ENCODE data around the gene ZACN. TPM values are rescaled to one million over a fixed set of nuclear protein-coding genes. Genes with fewer than 3 reads are reported as not detected.

The ZACN gene
- total RNA-seq, 2 experiments from 2014 or later: 0.76 to 1.2 TPM

DNA sequence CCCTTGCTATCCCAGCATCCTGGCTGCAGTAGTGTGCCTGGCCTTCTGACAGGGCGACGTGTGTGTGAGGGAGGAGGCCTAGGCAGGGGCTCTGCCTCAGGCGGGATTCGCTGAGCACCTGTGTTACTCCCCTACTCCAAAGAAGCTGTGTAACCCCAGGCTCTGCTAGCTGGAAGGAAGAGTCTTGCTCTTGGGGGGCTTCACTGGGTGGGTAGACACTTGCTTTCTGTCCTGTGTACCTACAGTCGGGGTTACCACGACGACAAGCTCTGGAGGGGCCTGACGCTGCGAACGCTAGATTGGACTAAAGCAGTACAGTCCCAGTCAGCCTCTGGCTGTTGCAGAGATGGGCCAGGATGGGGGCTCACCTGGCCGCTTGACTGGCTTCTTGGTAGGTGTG is 15.1 kb downstream of the ZACN start:
- no peaks in the 10 kb centered on the region for H3K79me2 ChIP-seq (ENCODE audit: insufficient read depth, low read depth, low read length)
- TF ChIP-seq EZH2phosphoT487 (IDR thresholded peaks at IDR 0.05; ENCODE audit: borderline replicate concordance, low read depth, low read length) (no peak), CTCF (conservative IDR thresholded peaks at IDR 0.05; ENCODE audit: low read length) (no peak)
- H3K4me2 ChIP-seq (ENCODE audit: low read length): no peak overlapping the region
- no peaks in the 10 kb centered on the region for H4K20me1 ChIP-seq (ENCODE audit: insufficient read depth, low read length)
- no peak overlapping the region for H2AFZ ChIP-seq (ENCODE audit: low read length)
- no peaks in the 10 kb centered on the region for H3K9me2 ChIP-seq (ENCODE audit: insufficient read depth, low read length)
- DNase-seq (ENCODE audit: low spot score): no peak
- intact Hi-C loops (cut with micrococcal nuclease; ENCODE audit: unreplicated experiment): no loop called here
- BruUV-seq (replicated peaks): no TSS peak
- H3K27ac ChIP-seq (ENCODE audit: low read depth, low read length, poor library complexity, severe bottlenecking): no peak overlapping the region
- ChIA-PET POLR2A (no interaction called here), CTCF (ENCODE audit: unreplicated experiment) (no interaction called here)
- no peak overlapping the region for H3K4me3 ChIP-seq (ENCODE audit: low read depth, low read length, poor library complexity, severe bottlenecking)
- no peaks in the 10 kb centered on the region for H3K4me1 ChIP-seq (ENCODE audit: insufficient read depth, low read length, poor library complexity, severe bottlenecking)
- no peaks in the 10 kb centered on the region for H3K9me3 ChIP-seq (ENCODE audit: low read length)
- H3K36me3 ChIP-seq (ENCODE audit: insufficient read depth, low read length): peaks cover 72% of the 10 kb centered on the region

DNA sequence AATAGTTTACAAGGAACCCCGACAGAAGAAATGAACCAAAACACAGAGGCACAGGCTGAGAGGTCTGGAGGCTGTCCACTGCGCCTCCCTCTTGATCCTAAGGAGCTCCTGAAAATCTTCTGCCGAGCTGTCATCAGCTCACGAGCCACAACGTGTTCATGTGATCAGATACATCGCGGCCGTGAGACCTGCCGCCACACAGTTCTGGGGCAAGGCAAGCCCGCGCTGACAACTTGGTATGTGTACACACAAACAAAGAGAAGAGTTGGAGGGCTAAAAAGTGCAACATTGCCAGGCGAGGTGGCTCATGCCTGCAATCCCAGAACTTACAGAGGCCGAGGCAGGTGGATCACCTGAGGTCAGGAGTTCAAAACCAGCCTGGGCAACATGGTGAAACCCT is 17.0 kb downstream of the ZACN start:
- H4K20me1 ChIP-seq (ENCODE audit: insufficient read depth, low read length): no peaks in the 10 kb centered on the region
- H2AFZ ChIP-seq (ENCODE audit: low read length): no peak overlapping the region
- no TSS peak for BruUV-seq (replicated peaks)
- H3K4me2 ChIP-seq (ENCODE audit: low read length): no peak overlapping the region
- H3K79me2 ChIP-seq (ENCODE audit: insufficient read depth, low read depth, low read length): no peaks in the 10 kb centered on the region
- no peaks in the 10 kb centered on the region for H3K4me1 ChIP-seq (ENCODE audit: insufficient read depth, low read length, poor library complexity, severe bottlenecking)
- H3K27ac ChIP-seq (ENCODE audit: low read depth, low read length, poor library complexity, severe bottlenecking): no peak overlapping the region
- no peak for TF ChIP-seq CTCF (conservative IDR thresholded peaks at IDR 0.05; ENCODE audit: low read length)
- TF ChIP-seq EZH2phosphoT487 (IDR thresholded peaks at IDR 0.05; ENCODE audit: borderline replicate concordance, low read depth, low read length): no peak
- peaks cover 78% of the 10 kb centered on the region for H3K36me3 ChIP-seq (ENCODE audit: insufficient read depth, low read length)
- intact Hi-C loops (cut with micrococcal nuclease; ENCODE audit: unreplicated experiment): no loop called here
- H3K4me3 ChIP-seq (ENCODE audit: low read depth, low read length, poor library complexity, severe bottlenecking): no peak overlapping the region
- POLR2A ChIA-PET: interaction anchor here (0.6 kb wide), 1 partner anchor 592 kb away, joined by 3 read pairs; no protein-coding TSS in a partner anchor
- no peaks in the 10 kb centered on the region for H3K9me2 ChIP-seq (ENCODE audit: insufficient read depth, low read length)
- CTCF ChIA-PET (ENCODE audit: unreplicated experiment): no interaction called here
- H3K9me3 ChIP-seq (ENCODE audit: low read length): no peaks in the 10 kb centered on the region
- no peak for DNase-seq (ENCODE audit: low spot score)

GRCh38 chr17:76097716-76098295 is 18.8 kb downstream of the ZACN start:
- ChIA-PET CTCF (ENCODE audit: unreplicated experiment) (no interaction called here), POLR2A (interaction anchor here (0.7 kb wide), 1 partner anchor 1281 kb away, joined by 4 read pairs; no protein-coding TSS in a partner anchor)
- Histone ChIP-seq H3K79me2 (ENCODE audit: insufficient read depth, low read depth, low read length) (peaks cover 9% of the 10 kb centered on the region; the same call in 1 of the 2 replicates), H3K4me2 (ENCODE audit: low read length) (no peak overlapping the region), H2AFZ (ENCODE audit: low read length) (no peak overlapping the region), H4K20me1 (ENCODE audit: insufficient read depth, low read length) (no peaks in the 10 kb centered on the region), H3K9me2 (ENCODE audit: insufficient read depth, low read length) (no peaks in the 10 kb centered on the region), H3K4me3 (ENCODE audit: low read depth, low read length, poor library complexity, severe bottlenecking) (no peak overlapping the region), H3K27ac (ENCODE audit: low read depth, low read length, poor library complexity, severe bottlenecking) (no peak overlapping the region), H3K9me3 (ENCODE audit: low read length) (no peaks in the 10 kb centered on the region), H3K36me3 (ENCODE audit: insufficient read depth, low read length) (peaks cover 80% of the 10 kb centered on the region), H3K4me1 (ENCODE audit: insufficient read depth, low read length, poor library complexity, severe bottlenecking) (peaks cover 9% of the 10 kb centered on the region)
- BruUV-seq (replicated peaks): no TSS peak
- intact Hi-C loops (cut with micrococcal nuclease; ENCODE audit: unreplicated experiment): no loop called here
- no peak for TF ChIP-seq EZH2phosphoT487 (IDR thresholded peaks at IDR 0.05; ENCODE audit: borderline replicate concordance, low read depth, low read length)
- no peak for DNase-seq (ENCODE audit: low spot score)

All from OCI-LY7 (cell line).